ENCODE measurements around the gene ABR.

Gene ABR

GRCh38 chr17:1179818-1180742 is at the start of gene ABR:
TSS of gene ABR (minus strand) at chr17:1179981. CDS start at chr17:1179727, 254 bp downstream.
- peak; percentile 86 for DNase-seq

GRCh38 chr17:1229349-1229899 is 49.6 kb upstream of the ABR start:
- peak; percentile 77 for DNase-seq

- peak; percentile 66 for DNase-seq
Observed at GRCh38 chr17:1228781-1229348, 49.1 kb upstream of the ABR start.

DNA sequence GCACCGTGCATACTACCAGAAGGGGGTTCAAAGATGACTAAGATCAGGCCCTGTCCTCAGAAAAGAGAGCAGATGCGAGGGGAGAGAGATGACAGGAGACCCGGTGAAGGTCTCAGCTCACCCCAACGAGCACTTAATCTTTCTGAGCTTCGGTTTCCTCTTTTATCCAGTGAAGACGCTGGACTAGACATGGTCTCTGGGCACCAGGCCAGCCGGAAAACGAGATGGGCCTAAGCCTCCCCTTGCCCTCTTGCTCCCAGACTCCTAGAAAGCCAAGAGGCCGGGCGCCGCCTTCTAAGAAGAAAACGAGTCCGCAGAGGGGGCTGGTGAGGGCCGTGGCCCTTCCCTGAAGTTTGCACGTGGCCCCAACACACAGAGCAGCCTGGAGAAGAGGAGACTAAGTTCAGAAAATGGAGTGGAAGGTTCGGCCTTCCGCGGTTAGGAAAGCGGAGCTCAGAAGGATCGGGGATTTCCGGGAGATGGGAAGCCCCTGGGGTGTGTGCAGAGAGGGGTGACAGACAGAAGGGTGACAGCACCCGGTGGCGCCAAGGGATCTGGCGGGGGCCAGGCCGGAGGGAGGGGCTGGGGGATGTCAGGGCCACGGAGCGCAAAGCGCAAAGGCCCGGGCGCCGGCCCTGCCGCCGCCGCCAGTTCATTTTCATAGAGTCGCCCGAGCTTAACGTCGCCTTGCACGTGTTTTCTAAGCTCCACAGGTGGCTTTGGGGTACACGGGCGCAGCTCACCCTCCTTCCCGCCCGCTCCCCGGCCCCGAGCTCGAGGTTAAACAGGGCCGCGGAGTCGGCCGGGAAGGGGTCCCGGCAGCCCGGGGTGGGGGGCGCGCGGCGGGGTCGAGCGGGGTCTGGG is 48.4 kb upstream of the ABR start:
- DNase-seq, result peak; percentile 66

DNA sequence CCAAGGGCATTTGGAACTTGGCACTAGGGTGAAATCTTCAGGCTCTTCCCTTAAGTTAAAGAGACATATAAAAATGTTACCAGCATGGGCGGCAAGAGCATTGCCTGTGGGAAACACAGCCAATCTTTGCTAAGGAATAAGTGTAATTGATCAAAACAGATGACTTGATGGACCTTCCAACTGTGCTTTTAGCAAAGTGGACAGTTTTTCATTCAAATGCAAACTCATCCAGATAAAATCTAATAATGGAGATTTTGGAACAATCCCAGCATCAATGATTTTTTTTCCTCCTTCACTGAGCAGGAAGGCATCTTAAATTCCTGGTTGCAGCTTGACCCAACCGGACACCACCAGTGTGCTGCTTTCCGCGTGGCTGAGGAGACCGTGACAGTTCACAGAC is 47.6 kb upstream of the ABR start:
- no peak for DNase-seq

DNA sequence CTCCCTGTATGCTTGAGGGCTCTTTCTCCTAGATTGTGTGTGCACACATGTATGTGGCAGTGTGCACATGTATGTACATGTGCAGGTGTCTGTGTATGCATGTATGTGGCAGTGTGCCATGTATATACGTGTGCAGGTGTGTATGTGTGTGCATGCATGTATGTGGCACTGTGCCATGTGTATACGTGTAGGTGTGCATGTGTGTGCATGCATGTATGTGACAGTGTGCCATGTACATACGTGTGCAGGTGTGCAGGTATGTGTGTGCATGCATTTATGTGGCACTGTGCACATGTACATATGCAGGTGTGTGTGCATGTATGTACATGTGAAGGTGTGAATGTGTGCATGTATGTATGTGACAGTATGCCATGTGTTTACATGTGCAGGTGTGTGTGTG is 46.5 kb upstream of the ABR start:
- no peak for DNase-seq

DNA sequence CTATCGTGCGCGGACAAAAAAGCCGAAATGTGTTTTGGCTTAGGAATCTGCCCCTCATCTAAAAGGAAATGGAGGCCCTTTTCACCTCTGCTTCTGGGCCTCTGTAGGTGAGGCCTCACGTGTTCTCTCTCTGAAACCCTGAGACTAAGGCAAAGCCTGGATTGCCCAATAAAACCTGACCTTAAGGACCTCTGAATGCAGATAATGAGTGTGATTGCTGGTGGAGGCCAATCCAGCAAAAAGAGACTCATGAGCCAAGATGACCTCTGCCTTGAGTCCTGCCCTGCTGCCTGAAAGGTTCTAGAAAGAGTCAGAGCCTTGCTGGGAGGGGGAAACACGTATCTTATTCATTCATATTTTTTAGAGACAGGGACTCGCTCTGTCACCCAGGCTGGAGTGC is 44.5 kb upstream of the ABR start:
- DNase-seq, result no peak

DNA sequence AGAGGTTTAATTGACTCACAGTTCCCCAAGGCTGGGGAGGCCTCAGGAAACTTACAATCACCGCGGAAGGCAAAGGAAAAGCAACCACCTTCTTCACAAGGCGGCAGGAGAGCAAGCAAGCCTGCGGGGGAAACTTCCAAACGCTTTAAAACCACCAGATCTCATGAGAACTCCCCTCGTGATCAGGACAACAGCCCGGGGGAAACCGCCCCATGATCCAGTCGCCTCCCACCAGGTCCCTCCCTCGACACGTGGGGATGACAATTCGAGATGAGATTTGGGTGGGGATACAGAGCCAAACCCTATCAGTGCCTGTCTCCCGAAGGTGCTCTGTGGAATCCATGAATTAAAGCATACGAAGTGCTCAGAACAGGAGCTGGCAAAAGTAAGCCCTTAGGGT is 43.9 kb upstream of the ABR start:
- DNase-seq, result no peak

DNA sequence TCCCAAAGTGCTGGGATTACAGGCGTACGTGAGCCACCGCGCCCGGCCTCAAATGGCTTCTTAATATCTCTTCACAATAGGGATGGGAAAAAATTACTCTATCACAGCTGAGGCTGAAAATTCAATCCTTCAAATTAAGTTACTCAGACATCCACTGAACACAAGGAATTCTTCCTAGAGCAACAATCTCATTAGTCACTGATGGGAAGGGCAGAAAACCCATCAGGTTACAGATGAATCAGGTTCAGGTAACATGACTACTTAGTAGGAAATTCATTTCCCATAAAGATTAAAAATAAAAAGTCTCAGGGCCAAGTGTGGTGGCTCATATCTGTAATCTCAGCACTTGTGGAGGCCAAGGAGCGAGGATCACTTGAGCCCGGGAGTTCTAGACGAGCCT is 42.5 kb upstream of the ABR start:
- DNase-seq, result no peak

DNA sequence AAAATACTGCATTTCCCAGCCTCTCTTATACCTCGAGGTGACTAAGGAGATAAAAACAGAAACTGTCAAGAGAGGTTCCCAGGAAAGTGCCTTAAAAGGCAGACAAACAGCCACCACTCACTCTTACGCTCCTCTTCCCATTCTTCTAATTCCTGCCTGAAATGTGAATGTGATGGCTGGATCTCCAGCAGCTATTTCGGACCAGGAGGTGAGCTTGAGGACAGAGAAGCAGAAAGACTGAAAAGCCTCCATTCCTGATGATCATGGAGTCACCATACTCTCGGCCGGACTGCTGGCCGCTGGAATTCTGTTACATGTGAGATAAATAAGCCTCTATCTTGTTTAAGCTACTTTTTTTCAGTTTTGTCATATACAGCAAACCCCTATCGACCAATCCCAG is 41.4 kb upstream of the ABR start:
- DNase-seq, result no peak

DNA sequence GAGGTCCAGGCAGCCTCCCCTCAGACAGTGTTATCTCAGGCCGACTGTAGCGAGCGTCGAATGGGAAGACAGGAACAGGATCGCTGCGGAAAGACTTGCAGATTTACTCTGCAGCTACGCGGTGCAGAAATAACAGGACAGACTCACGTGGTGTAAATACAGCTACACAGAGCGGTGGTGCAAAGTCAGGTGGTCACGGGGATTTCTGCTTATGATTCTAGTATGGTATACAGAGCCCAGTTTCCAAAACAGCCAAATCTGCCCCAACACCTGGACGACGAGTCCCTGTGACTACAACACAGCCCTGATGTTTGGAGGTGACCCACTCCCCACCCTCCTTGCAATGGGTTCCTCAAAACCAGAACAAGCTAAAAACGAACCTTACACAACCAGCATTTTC is 40.6 kb upstream of the ABR start:
- DNase-seq, result no peak

- DNase-seq, result no peak
Observed at GRCh38 chr17:1217089-1217385, 37.3 kb upstream of the ABR start.

- DNase-seq, result no peak
Observed at GRCh38 chr17:1216217-1217088, 36.7 kb upstream of the ABR start.

GRCh38 chr17:1212946-1213345 is 33.2 kb upstream of the ABR start:
- DNase-seq, result no peak

DNA sequence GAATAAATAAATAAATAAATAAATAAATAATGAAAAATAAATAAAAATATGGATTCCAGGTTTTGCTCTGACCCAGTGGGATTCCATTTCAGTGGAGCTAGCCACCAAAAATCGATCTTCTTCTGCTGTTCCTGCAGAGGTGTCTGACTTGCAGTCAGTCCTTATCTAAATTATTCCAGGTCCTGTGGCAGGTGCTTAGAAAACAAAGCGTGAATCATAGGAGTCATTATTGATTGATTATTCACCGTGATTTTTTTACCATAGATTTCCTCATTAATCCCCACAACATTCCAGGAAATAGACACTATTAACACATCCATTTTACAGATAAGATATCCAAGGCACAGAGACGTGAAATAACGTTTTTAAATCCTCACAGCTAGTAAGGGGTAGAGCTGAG is 31.5 kb upstream of the ABR start:
- DNase-seq, result no peak

GRCh38 chr17:1208966-1209365 is 29.2 kb upstream of the ABR start:
- DNase-seq, result no peak

GRCh38 chr17:1206026-1206777 is 26.4 kb upstream of the ABR start:
- DNase-seq, result no peak

- no peak for DNase-seq
Observed at GRCh38 chr17:1203967-1204291, 24.1 kb upstream of the ABR start.

DNA sequence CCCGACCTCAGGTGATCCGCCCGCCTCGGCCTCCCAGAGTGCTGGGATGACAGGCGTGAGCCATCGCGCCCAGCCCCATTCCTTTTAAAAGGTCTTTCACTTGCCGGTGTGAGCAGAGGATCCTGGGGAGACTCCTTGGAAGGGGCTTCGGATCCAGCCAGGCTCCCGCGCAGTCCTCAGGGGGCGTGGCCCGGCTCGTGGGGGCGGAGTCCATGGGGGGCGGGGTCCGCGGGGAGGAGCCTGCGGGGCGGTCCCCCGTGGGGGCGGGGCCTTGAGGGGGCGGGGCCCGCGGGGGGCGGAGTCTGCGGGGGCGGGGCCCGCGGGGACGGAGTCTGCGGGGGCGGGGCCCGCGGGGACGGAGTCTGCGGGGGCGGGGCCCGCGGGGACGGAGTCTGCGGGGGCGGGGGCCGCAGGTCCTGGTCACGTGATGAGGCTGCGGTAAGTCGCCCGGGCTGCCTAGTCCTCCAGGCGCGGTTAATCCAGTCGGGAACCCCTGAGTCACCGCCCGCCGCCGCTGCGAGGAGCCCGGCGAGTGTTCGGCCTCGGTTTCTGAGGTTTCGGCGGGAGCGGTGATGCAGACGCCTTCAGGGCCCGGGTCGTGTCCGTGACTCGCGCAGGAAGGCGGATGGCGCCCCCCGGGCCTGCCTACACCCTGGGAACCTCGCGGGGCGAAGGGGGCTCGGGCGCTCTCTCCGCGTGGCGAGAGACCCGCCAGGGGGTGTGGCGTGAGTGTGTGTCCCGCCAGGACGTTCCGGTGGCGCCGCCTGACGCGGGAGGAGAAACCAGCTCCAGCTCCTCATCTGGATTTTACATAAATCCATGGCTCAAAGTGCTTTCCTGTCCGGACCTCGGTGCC is 23.6 kb upstream of the ABR start:
- DNase-seq, result peak; percentile 74

DNA sequence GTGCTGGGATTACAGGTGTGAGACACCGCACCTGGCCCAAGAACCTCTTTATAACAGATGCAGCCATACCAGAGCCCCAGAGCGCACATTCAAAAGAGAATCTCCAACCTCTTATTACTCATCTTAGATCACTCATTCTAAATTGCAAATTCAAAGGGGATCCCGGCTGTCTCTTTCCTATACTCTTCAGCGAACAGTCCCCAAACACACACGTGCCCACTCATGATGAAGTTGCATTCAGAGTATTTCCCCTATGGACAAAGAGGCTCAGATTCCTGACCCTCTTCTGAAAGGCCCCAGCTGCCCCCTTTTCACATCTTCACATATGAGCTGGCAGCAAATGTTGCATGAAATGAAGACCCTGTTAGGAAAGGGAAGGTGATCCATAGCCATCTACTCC is 22.5 kb upstream of the ABR start:
- no peak for DNase-seq

Data from activated CD8-positive, alpha-beta memory T cell treated with anti-CD3 and anti-CD28 coated beads for 24 hours (primary cell).